ENCODE results near the gene KLF11. TPM values are rescaled to one million over a fixed set of nuclear protein-coding genes. Genes with fewer than 3 reads are reported as not detected.
"Not testable (repeated sequence)": the region's sequence is repeated elsewhere in the genome, so short reads cannot be mapped to it uniquely, and the experiment has no call there.

Gene KLF11
- total RNA-seq, 1 donor from 2014 or later: 25.8 TPM

- ATAC-seq (no peak), DNase-seq (no peak)
- intact Hi-C loops (cut with micrococcal nuclease): no loop called here
Observed at GRCh38 chr2:10019174-10019573, 24.2 kb upstream of the KLF11 start.

- intact Hi-C loops (cut with micrococcal nuclease): no loop called here
- no peak for ATAC-seq
- DNase-seq: no peak
Observed at GRCh38 chr2:10019602-10020400, 23.5 kb upstream of the KLF11 start.

- DNase-seq (no peak), ATAC-seq (no peak)
- intact Hi-C loops (cut with micrococcal nuclease): no loop called here
Observed at GRCh38 chr2:10022041-10022421, 21.3 kb upstream of the KLF11 start.

- ATAC-seq: no peak
- DNase-seq: no peak
- intact Hi-C loops (cut with micrococcal nuclease): no loop called here
Observed at GRCh38 chr2:10022445-10022844, 20.9 kb upstream of the KLF11 start.

GRCh38 chr2:10022966-10023662 is 20.2 kb upstream of the KLF11 start:
- intact Hi-C loops (cut with micrococcal nuclease): no loop called here
- DNase-seq: no peak
- no peak for ATAC-seq

GRCh38 chr2:10026940-10027569 is 16.3 kb upstream of the KLF11 start:
- ATAC-seq: peak; percentile 17
- intact Hi-C loops (cut with micrococcal nuclease): no loop called here
- DNase-seq: no peak

GRCh38 chr2:10027660-10028330 is 15.6 kb upstream of the KLF11 start:
- DNase-seq (no peak), ATAC-seq (peak; percentile 43)
- intact Hi-C loops (cut with micrococcal nuclease): no loop called here

- intact Hi-C loops (cut with micrococcal nuclease): no loop called here
Observed at GRCh38 chr2:10028407-10028987, 14.9 kb upstream of the KLF11 start.

GRCh38 chr2:10028988-10029874 is 14.1 kb upstream of the KLF11 start:
- intact Hi-C loops (cut with micrococcal nuclease): no loop called here
- DNase-seq: peak; percentile 78
- ATAC-seq: peak; percentile 77

More at GRCh38 chr2:10028407-10028987, 14.9 kb upstream of the KLF11 start:
- DNase-seq (no peak), ATAC-seq (no peak)

- ATAC-seq (no peak), DNase-seq (no peak)
- intact Hi-C loops (cut with micrococcal nuclease): no loop called here
Observed at GRCh38 chr2:10029875-10030223, 13.5 kb upstream of the KLF11 start.

- ATAC-seq (no peak), DNase-seq (peak; percentile 25)
- intact Hi-C loops (cut with micrococcal nuclease): no loop called here
Observed at GRCh38 chr2:10030311-10030736, 13.0 kb upstream of the KLF11 start.

GRCh38 chr2:10030798-10031197 is 12.6 kb upstream of the KLF11 start:
- ATAC-seq; intact Hi-C loops (cut with micrococcal nuclease); DNase-seq: not testable (repeated sequence)

- no peak for ATAC-seq
- no peak for DNase-seq
- intact Hi-C loops (cut with micrococcal nuclease): no loop called here
Observed at GRCh38 chr2:10031886-10032745, 11.2 kb upstream of the KLF11 start.

GRCh38 chr2:10032746-10033105 is 10.6 kb upstream of the KLF11 start:
- no peak for ATAC-seq
- intact Hi-C loops (cut with micrococcal nuclease): no loop called here
- DNase-seq: no peak

GRCh38 chr2:10033251-10034006 is 9.9 kb upstream of the KLF11 start:
- ATAC-seq: peak; percentile 3
- DNase-seq: no peak
- intact Hi-C loops (cut with micrococcal nuclease): no loop called here

- DNase-seq: no peak
- intact Hi-C loops (cut with micrococcal nuclease): no loop called here
- no peak for ATAC-seq
Observed at GRCh38 chr2:10034333-10035052, 8.9 kb upstream of the KLF11 start.

All from left ventricle myocardium superior (tissue), 1 donor.